IPS DF 6.9 (cell line): ENCODE results near the gene COL23A1.

ENCODE experiments used
- DNase-seq: peaks from one replicate; pipeline ENCODE4 v3.0.0-alpha.2; 2013; ENCODE audit warnings: low read depth, low spot score
- H3K27ac ChIP-seq: one replicate; pipeline ENCODE4 v1.5.1; 2013; ENCODE audit warnings: low read length, control low read depth
- H3K27me3 ChIP-seq: 2 replicates; pipeline ENCODE4 v1.6.1; 2013; ENCODE audit warnings: mild to moderate bottlenecking, low read length; ENCODE audit not compliant: control insufficient read depth, insufficient read depth
- H3K36me3 ChIP-seq: 2 replicates; pipeline ENCODE4 v1.6.1; 2013; ENCODE audit warnings: low read length; ENCODE audit not compliant: control insufficient read depth, insufficient read depth
- H3K4me1 ChIP-seq: 2 replicates; pipeline ENCODE4 v1.6.1; 2013; ENCODE audit warnings: low read length; ENCODE audit not compliant: control insufficient read depth, insufficient read depth
- H3K4me3 ChIP-seq: 2 replicates; pipeline ENCODE4 v1.5.1; 2013; ENCODE audit warnings: mild to moderate bottlenecking, low read length
- H3K9me3 ChIP-seq: 2 replicates; pipeline ENCODE4 v1.6.1; 2013; ENCODE audit warnings: low read length, inconsistent platforms; ENCODE audit not compliant: control insufficient read depth, insufficient read depth
- WGBS: extraction: QIAGEN DNeasy Blood & Tissue Kit; methylation state at CpG from one replicate; pipeline ENCODE4 v1.1.7; 2013; ENCODE audit warnings: mixed read lengths, missing lambda C conversion rate; ENCODE audit not compliant: insufficient read length, insufficient coverage; 5-methylcytosine and 5-hydroxymethylcytosine counted together

COL23A1 gene

DNA sequence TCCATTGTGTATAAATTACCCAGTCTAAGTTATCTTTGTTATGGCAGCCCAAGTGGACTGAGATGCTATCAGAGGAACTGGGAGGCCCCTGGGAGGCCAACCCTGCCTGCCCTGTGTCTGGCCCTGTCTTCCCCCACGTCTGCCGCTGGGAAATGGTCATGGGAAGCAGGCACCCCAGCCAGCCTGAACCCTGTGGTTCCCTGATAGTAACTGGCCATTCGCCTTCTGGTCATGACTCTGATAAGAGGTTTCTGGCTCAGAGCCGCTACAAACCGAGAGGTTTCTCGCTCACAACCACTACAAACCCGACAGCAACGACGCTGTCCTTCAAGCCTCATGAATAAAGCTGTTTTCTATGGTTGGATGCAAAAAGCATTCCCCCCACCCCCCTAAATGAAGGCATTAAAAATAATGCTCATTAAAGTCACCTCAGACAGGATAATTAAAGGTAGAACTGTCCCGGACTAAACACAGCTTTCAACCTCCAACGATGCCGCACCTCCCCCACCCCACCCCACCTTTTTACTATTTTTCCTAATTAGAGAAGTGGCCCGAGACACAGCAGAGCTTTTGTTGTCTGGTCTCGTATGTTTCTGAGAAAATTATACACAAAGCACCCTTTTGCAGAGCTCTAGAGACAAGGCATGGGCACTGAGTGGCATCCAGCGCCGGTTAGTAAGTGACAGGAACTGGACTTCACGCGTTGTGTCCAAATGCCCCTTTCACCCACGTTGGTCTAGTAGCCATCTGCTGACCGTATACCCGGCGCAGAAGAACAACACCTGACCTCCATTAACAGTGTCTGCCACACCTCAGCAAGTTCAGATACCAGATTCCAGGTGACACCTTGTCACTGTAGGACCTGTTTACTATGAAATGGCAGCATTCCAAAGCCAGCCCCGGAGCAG is 140.8 kb downstream of the COL23A1 start:
- Histone ChIP-seq H3K9me3 (no peaks in the 10 kb centered on the region), H3K36me3 (no peaks in the 10 kb centered on the region), H3K4me3 (no peak overlapping the region), H3K27ac (no peak overlapping the region), H3K27me3 (no peaks in the 10 kb centered on the region), H3K4me1 (no peaks in the 10 kb centered on the region; the same call in 1 of the 2 replicates)
- WGBS = no CpG with 5 or more reads among the region's 23 CpGs
- DNase-seq = no peak

DNA sequence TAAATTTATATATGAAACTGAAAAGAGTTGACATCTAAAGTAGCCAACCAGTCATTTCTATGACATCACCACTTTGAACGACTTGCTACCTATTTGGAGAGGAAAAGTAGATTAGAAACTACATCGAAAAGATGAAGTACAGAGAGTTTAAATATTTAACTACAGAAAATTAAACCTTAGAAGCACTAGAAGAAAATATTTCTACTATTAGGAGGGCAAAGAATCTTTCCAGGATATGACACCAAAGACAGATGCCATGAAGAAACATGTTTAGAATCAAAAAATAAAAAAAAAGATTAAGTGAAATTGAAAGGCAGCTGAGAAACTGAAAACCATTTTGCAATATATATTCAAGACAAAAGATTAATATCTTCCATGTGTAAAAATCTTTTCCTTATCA is 144.7 kb downstream of the COL23A1 start:
- WGBS = no CpG with 5 or more reads among the region's 2 CpGs
- Histone ChIP-seq H3K27me3 (no peaks in the 10 kb centered on the region), H3K4me1 (no peaks in the 10 kb centered on the region), H3K4me3 (no peak overlapping the region), H3K36me3 (no peaks in the 10 kb centered on the region), H3K27ac (no peak overlapping the region), H3K9me3 (no peaks in the 10 kb centered on the region)
- no peak for DNase-seq

DNA sequence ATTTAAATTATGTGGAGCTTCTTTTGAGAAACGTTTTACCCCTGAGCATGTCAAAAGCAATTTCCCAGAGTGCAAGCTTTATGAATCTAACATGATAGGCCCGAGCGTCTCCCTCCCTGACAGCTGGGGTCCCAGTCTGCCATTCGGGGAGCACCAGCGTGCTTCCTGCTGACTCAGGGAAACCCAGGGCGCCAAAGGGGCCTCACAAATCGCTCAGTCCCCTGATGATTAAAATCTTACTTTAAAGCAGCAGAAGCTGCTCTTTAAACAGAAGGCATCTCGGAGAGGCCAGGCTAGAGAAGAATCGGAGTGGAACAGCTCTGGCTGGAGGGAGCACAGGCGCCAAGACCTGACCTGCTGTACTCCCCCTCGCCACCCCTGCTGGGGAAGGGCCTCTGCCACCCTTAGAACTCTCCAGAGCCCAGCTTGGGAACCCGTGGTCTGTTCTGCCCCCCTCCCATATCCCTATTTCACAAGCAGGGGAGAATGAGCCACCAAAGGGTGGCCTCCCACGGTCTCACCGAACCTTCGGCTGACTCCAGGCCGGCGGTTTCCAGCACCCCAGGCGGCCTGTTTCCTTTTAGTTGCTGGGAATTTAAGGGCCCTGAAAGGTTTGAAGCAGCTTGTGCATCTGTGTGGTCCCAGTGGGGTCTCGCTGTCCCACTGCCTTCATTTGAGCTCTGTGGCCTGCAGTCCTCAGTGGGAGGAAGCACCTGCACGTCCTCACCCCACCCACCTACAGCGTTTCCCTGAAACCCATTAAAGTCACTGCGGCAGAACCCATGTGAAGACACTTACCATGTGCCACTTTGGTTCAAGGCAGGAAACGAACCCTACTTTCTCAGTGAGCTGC is 147.6 kb downstream of the COL23A1 start:
- no peaks in the 10 kb centered on the region for H3K27me3 ChIP-seq
- no CpG with 5 or more reads among the region's 23 CpGs for WGBS
- H3K36me3 ChIP-seq = no peaks in the 10 kb centered on the region
- H3K9me3 ChIP-seq = no peaks in the 10 kb centered on the region
- no peak overlapping the region for H3K4me3 ChIP-seq
- no peak for DNase-seq
- no peaks in the 10 kb centered on the region for H3K4me1 ChIP-seq
- no peak overlapping the region for H3K27ac ChIP-seq

DNA sequence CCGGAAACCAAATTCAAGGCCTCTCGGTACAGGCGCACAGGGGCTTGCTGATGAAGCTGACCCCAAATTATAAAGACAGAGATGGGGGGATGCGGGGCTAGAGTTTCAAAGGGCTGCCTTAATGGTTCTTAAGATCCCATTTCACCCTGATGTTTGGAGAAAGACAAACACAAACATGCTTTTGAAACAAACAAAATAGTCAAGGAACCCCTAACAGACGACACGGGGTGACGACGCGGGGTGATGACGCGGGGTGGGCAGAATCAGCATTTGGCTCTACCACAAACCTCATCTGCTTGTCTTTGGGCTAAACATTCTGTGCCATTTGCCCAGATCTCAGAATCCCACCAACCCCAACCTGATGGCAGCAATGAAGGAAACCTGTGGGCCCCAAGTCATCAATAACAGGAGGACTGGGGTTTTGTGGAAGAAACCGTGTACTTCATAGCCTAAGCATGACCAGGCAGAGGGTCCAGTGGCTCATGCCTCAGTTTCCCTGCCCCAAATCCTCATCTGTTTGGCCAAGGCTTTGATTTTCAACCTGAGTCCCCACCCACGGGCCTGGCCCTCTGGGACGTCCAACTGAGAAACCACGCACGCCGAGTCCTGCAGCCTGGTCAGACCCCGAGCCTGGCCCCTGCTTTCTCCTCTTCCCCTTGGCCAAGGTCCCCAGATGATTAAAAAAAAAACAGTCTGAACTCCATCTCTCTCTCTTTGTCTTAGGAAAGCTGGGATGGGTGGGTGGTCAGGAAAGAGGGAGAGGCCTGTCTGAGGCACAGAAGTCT is 148.5 kb downstream of the COL23A1 start:
- no peak for DNase-seq
- no CpG with 5 or more reads among the region's 18 CpGs for WGBS
- no peak overlapping the region for H3K4me3 ChIP-seq
- no peaks in the 10 kb centered on the region for H3K36me3 ChIP-seq
- no peak overlapping the region for H3K27ac ChIP-seq
- no peaks in the 10 kb centered on the region for H3K27me3 ChIP-seq
- no peaks in the 10 kb centered on the region for H3K4me1 ChIP-seq
- H3K9me3 ChIP-seq = no peaks in the 10 kb centered on the region

DNA sequence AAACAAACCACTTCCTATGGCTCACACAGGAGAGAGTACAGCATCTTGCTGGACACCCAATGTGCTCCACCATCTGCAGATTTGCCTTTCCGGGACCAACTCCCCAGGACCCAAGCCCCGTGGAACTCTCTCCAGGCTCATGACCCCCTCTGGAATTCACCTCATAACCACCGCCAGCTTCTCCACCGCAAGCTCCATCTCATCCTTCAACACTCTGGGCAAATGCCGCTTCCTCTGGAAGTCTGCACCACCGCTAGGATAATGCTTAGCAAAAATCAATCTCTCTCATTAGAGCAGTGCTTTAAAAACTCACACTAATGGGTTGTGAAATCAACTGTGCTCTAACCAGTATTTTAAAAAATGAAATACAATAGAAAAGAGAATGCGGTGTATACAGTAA is 150.0 kb downstream of the COL23A1 start:
- no peak for DNase-seq
- Histone ChIP-seq H3K9me3 (no peaks in the 10 kb centered on the region), H3K4me1 (no peaks in the 10 kb centered on the region; the same call in 1 of the 2 replicates), H3K36me3 (no peaks in the 10 kb centered on the region), H3K4me3 (no peak overlapping the region), H3K27ac (no peak overlapping the region), H3K27me3 (no peaks in the 10 kb centered on the region)
- no CpG with 5 or more reads among the region's 7 CpGs for WGBS

DNA sequence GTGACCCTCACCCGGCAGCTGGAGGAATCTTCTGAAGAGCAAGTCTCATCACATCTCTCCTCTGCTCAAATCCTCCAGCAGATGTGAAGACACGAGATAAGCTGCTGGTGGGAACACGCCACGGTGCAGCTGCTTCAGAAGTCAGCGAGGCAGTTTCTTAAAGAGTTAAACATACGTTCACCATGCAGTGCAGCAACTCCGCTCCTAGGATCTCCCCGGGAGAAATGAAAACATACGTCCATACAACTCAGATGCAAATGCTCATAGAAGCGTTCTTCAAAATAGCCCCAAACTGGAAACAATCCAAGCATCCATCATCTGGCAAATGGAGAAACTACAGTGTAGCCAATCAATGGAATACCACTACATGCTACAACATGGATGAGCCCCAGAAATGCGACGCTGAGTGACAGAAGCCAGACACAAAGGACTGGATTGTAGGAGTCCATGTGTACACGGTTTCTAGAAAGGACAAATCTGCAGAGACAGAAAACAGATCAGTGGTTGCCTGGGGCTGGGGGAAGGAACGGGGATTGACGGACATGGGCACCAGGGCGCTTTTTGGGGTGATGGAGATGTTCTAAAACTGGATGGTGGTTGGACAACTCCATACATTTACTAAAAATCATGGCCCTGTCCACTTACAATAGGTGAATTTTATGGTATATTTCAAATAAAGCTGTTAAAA is 150.6 kb downstream of the COL23A1 start:
- Histone ChIP-seq H3K4me3 (no peak overlapping the region), H3K4me1 (no peaks in the 10 kb centered on the region; the same call in 1 of the 2 replicates), H3K27ac (no peak overlapping the region), H3K9me3 (no peaks in the 10 kb centered on the region), H3K27me3 (no peaks in the 10 kb centered on the region), H3K36me3 (no peaks in the 10 kb centered on the region)
- DNase-seq = no peak
- no CpG with 5 or more reads among the region's 16 CpGs for WGBS

DNA sequence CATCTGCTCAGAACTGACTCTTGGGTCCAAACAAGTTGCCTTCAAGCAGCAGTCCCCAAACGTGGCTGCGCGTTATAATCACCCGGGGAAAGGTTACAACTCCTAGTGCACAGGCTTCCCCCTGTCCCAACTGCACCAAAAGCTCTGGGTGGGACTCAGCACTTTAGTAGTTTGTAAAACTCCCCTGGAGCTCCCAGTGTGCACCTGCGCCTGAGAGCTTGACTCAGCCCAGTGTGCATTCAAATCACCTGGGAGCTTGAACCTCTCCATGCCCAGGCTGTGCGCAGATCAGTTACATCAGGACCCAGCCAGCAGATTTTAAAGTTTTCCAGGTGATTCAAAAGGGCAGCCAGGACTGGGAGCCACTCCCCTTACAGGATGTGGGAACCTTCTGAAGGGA is 151.4 kb downstream of the COL23A1 start:
- H3K4me3 ChIP-seq = no peak overlapping the region
- H3K36me3 ChIP-seq = no peaks in the 10 kb centered on the region
- no peaks in the 10 kb centered on the region for H3K9me3 ChIP-seq
- DNase-seq = no peak
- no peak overlapping the region for H3K27ac ChIP-seq
- H3K4me1 ChIP-seq = no peaks in the 10 kb centered on the region; the same call in 1 of the 2 replicates
- H3K27me3 ChIP-seq = no peaks in the 10 kb centered on the region
- no CpG with 5 or more reads among the region's 6 CpGs for WGBS

DNA sequence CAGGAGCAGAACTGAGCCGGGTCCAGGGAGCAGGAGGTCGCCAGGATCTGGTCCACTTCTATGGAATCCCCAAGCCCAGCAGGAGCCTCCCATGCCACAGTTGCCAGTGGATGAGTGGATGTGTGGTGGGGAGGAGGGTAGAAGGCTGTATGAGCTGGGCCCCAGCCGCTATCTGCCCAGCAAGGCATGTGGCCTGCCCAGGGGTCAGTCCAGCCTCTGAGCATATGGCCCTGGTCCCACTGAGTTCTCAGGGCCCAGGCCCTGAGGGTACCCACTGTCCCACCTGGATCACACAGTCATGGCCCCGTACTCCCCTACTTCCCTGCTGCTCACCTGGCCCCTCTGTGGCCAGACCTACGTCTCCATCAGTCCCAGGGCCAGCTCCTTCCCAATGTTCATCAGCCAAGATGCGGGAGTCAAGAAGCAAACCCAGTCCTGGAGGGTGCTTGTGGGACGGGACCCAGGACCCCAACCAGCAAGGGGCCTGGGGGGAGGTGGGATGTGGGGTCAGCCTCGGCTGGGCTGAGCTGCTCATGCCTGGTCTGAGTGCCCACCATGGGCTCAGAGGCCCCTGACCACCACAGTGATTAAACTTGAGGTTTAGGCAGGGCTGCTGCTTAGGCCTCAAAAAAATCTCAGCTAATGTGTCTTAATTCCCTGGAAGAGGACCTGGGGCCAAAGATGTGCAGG is 152.7 kb downstream of the COL23A1 start:
- no CpG with 5 or more reads among the region's 8 CpGs for WGBS
- H3K27me3 ChIP-seq = no peaks in the 10 kb centered on the region
- H3K36me3 ChIP-seq = no peaks in the 10 kb centered on the region
- no peak for DNase-seq
- H3K4me3 ChIP-seq = no peak overlapping the region
- H3K4me1 ChIP-seq = no peaks in the 10 kb centered on the region; the same call in 1 of the 2 replicates
- no peak overlapping the region for H3K27ac ChIP-seq
- H3K9me3 ChIP-seq = no peaks in the 10 kb centered on the region

DNA sequence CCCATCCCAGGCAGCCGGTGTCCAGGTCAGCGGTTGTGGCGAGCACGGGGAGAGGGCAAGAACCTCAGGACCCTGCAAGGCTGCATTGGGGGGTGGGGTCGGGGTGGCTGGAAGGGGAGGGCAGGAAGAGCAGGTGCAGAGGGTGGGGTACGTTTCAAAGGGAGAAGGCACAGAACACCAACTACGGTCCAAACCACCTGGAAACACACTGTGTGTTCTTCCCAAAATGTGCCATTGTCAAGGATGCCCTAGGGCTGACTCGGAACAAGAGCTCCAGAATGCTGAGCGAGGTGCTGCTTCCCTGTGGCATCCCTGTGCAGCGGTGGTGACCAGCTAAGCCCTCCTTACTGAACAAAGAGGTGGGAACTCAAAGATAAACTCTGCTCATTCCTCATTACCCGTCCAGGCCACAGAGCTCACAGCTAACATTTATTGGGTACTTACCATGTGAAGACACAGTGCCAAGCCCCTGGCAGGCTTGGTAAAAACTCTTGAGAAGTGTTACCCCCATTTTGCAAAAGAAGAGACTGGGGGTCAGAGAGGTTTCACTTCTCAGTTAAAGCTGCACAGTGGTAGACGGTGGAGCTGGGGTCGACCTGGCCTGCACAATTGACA is 153.8 kb downstream of the COL23A1 start:
- no peaks in the 10 kb centered on the region; the same call in 1 of the 2 replicates for H3K4me1 ChIP-seq
- no peaks in the 10 kb centered on the region for H3K9me3 ChIP-seq
- no peak overlapping the region for H3K4me3 ChIP-seq
- H3K27ac ChIP-seq = no peak overlapping the region
- WGBS = no CpG with 5 or more reads among the region's 13 CpGs
- DNase-seq = no peak
- H3K27me3 ChIP-seq = no peaks in the 10 kb centered on the region
- no peaks in the 10 kb centered on the region for H3K36me3 ChIP-seq
